Glomerular endothelial cell (primary cell): ENCODE results near the gene CCDC27. TPM values are rescaled to one million over a fixed set of nuclear protein-coding genes. Genes with fewer than 3 reads are reported as not detected.

Experiments used
- DNase-seq: peaks from one replicate; pipeline ENCODE4 v3.0.0-alpha.2; 2011; ENCODE audit warnings: low read depth, low spot score; ENCODE audit errors: extremely low read depth
- total RNA-seq: library from RNA; depleted of rRNA; stranded (reverse); fragments of >200 nt; gene quantifications from 2 replicates; pipeline ENCODE4 v1.2.3, GENCODE V29; 2015

CCDC27 gene
- total RNA-seq, 1 donor from 2014 or later: not detected

DNA sequence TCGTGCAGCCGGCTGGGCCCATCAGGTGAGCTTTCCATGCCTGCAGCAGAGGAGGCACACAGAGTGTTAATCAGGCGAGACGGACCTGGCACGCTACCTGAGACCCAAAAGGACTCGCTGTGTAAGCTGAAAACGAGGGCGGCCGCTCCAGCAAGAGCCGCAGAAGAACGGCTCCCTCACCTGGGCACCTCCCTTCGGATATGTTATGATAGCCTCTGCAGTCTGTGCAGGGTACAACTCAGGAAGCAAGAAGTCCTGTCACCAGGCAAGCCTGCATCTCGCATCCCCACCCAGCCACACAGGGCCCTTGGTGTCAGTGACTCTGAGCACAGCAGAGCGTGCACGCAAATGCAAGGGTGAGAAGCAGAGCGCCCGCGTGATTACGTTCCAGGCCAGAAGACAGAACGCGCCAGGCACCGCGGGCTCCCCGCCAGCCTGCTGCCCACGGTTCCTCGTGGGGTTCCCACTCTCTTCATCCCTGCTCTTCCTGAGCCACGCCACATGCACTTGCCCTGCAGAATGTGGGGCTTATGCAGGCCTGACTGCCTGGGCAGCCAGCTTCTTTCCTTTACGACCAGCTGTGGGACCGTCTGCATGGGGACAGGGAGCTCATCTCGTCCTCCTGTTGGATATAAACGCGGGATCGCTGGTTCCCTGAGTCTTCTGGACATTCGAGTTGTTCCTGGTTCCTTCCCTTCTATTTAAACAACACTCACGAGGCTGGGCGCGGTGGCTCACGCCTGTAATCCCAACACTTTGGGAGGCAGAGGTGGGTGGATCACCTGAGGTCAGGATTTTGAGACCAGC, 64.3 kb downstream of the CCDC27 start:
- DNase-seq: no peak

DNA sequence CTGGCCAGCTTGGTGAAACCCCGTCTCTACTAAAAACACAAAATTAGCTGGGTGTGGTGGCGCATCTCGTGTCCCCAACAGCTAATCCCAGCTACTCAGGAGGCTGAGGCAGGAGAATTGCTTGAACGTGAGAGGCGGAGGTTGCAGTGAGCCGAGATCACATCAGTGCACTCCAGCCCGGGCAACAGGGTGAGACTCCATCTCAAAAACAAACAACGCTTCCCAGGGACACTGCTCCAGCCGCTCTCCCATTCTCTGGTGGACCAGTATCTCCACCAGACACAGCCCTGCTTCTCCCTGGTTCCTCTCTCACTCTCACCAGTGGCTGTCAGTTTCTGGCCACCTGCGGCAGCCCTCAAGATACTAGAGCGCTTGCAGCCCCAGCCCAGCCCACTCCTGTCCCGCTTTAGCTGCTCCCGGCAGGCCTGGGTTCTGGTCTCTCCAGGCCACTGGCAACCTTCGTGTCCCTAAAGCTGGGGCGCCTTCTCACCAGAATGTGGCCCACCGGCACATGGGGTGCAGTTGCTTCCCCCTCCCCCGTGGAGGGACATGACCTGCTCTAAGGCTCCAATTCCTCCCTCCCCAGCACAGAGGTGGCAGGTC, 65.0 kb downstream of the CCDC27 start:
- no peak for DNase-seq

DNA sequence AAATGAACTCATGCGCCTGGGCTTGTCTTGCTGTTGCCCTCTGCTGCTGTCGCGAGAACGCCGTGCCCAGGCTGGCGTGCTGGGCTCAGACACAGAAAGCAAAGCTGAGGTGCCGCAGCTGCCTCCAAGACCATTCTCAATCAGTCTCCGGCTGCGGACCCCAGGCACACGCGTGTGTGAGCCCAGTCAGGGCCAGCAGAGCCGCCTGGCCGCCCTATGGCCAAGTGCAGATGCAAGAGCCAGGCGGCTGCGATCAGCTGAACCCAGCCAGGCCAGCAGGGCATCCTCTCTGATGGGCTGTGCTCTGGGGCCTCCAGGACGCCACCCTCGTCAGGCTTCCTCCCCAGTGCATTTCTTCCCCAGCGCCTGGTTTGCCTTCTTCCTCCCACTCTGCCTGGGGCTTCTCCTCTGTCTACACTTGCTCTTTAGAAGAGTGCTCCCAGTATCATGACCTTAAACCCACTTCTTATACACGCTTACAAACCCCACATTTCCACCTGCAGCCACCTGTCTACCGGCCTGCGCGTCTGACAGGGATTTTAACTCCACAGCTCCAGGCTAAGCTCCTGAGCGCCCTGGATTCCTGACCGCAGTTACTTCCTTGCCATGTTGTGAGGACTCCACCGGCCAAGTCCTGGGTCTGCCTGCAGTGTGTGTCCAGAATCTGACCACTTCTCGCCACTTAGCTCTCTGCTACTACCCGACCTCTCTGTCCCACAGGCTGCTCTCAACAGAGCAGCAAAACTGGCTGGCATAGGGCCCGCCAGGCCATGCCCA, 65.8 kb downstream of the CCDC27 start:
- DNase-seq: no peak

DNA sequence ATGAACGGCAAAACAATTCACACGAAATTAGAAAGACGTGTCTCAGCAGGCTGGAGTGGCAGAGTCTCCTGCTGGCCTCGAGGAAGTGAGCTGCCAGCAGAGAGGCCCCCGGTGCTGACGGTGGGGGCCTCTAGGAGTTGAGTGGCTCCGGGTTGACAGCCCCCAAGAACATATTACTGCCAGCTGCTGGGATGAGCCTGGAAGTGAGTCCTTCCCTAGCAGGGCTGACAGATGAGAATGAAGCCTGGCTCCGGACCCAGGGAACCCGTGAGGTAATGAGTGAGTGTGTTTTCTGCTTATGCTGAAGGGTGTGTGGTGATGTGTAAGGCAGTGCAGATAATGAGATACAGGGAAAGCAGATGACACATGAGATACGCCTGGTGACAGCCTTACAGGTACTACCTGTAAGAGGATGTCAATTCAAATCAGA, 67.5 kb downstream of the CCDC27 start:
- DNase-seq: no peak

DNA sequence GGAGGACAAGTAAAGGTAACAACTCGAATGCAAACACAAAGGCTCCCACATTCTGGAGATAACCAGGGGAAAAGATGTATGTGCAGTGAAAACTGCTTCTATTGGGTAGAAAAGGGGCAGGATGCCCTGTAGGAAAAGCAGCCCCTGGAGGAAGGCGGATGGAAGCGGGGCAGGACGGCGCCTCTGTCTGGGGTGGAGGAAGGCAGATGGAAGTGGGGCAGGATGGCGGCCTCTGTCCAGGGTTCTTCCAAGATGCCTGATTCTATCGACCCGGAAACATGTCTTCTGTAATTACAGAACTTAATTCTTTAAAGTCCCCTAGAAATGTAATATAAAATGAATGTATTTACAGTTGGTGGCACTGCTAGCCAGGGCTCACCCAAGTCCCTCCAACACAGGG, 68.1 kb downstream of the CCDC27 start:
- DNase-seq: no peak

DNA sequence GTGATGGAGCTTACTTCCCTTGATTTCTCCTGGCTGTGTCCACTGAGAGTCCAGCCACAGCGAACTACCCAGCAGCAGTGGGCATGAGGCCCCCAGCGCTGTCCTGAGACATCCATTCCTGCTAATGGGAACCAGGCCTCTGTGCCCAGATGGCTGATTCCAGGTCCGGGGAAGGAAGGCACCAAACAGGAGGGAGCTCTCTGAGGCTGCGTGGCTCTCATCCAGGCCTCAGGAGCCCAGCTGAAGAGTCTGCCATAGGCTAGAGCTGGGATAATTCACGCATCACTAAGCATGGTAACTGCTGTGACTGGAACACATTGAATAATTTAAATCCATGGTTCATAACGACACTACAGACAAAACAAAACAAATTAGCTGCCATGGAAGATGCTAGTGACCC, 68.8 kb downstream of the CCDC27 start:
- no peak for DNase-seq

Other genes with a start within 250 kb of the CCDC27 start
- 30.1 and 57.6 TPM in 2 replicates for gene MEGF6, start 140.9 kb upstream of the CCDC27 start, total RNA-seq
- 59.8 and 71.5 TPM in 2 replicates for gene TPRG1L, start 127.4 kb upstream of the CCDC27 start, total RNA-seq
- 21.0 and 22.5 TPM in 2 replicates for gene WRAP73, start 102.3 kb upstream of the CCDC27 start, total RNA-seq
- 0.88 TPM in 1 of 2 replicates, not detected in the other for gene TP73, start 99.9 kb upstream of the CCDC27 start, total RNA-seq
- 0.82 and 2.0 TPM in 2 replicates for gene SMIM1, start 20.3 kb downstream of the CCDC27 start, total RNA-seq
- 33.2 and 38.9 TPM in 2 replicates for gene LRRC47, start 44.0 kb downstream of the CCDC27 start, total RNA-seq
- 30.5 and 44.9 TPM in 2 replicates for gene CEP104, start 104.8 kb downstream of the CCDC27 start, total RNA-seq
- gene DFFB, start 105.0 kb downstream of the CCDC27 start, total RNA-seq: 7.8 and 13.9 TPM in 2 replicates
- 23.5 and 25.8 TPM in 2 replicates for gene C1orf174, start 147.8 kb downstream of the CCDC27 start, total RNA-seq